Fibroblast of villous mesenchyme (primary cell): ENCODE results near the gene BEX3. TPM values are rescaled to one million over a fixed set of nuclear protein-coding genes. Genes with fewer than 3 reads are reported as not detected.

Experiments
- DNase-seq: peaks from one replicate; pipeline ENCODE4 v3.0.0-alpha.2; 2010; ENCODE audit warnings: low read depth
- H3K4me3 ChIP-seq: 2 replicates; pipeline ENCODE4 v1.5.1; 2011; ENCODE audit warnings: low read depth, mild to moderate bottlenecking, low read length
- total RNA-seq: library from RNA; depleted of rRNA; stranded (reverse); fragments of >200 nt; gene quantifications from 2 replicates; pipeline ENCODE4 v1.2.3, GENCODE V29; 2012
- TF ChIP-seq, protein P1 (sequence below): IDR thresholded peaks from 2 replicates; pipeline ENCODE4 v1.5.1; 2012; ENCODE audit warnings: low read depth, mild to moderate bottlenecking, low read length; ENCODE audit not compliant: insufficient read depth

The BEX3 gene
- total RNA-seq, 1 donor = 255 TPM

DNA sequence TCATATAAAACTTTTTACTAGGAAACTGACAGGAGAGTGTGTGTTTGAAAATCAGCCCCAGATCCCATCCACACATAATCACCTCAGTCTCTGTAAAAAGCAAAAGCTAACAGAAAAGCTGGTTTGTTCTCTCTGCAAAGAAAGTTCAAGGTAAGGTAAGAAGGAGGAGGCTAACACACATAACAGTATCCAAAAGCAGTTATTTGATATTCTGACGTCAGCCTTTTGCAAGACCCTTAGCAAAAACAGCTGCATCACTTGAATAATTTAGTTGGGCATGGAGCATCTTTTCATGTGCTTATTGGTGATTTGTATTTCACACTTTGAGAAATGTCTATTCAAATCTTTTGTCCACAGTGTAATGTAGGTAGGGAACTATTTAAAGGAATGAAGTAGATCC is 14.5 kb upstream of the BEX3 start:
- DNase-seq = no peak
- no peak overlapping the region for H3K4me3 ChIP-seq
- TF ChIP-seq, protein P1, sequence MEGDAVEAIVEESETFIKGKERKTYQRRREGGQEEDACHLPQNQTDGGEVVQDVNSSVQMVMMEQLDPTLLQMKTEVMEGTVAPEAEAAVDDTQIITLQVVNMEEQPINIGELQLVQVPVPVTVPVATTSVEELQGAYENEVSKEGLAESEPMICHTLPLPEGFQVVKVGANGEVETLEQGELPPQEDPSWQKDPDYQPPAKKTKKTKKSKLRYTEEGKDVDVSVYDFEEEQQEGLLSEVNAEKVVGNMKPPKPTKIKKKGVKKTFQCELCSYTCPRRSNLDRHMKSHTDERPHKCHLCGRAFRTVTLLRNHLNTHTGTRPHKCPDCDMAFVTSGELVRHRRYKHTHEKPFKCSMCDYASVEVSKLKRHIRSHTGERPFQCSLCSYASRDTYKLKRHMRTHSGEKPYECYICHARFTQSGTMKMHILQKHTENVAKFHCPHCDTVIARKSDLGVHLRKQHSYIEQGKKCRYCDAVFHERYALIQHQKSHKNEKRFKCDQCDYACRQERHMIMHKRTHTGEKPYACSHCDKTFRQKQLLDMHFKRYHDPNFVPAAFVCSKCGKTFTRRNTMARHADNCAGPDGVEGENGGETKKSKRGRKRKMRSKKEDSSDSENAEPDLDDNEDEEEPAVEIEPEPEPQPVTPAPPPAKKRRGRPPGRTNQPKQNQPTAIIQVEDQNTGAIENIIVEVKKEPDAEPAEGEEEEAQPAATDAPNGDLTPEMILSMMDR = no peak

DNA sequence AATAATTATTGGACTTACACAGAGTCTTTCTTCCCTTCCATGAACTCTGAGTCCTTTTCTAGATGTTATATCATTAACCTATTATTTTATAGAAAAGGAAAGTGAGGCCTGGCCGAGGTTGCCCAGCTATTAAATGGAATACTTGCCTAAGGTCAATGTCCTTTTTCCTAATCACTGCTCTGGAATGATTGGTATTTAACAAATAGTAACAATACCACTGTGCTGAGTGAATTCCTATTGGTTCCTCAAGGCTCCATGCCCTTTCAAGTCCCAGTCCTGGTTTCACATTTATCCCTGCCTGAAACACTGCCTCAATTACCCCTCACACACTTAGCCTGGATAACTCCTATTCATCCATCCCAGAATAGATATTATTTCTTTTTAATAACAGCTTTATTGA is 13.9 kb upstream of the BEX3 start:
- DNase-seq = no peak
- H3K4me3 ChIP-seq = no peak overlapping the region
- TF ChIP-seq, protein P1 = no peak

GRCh38 chrX:103363046-103363445 is 13.3 kb upstream of the BEX3 start:
- no peak overlapping the region for H3K4me3 ChIP-seq
- no peak for DNase-seq
- TF ChIP-seq, protein P1 = no peak

DNA sequence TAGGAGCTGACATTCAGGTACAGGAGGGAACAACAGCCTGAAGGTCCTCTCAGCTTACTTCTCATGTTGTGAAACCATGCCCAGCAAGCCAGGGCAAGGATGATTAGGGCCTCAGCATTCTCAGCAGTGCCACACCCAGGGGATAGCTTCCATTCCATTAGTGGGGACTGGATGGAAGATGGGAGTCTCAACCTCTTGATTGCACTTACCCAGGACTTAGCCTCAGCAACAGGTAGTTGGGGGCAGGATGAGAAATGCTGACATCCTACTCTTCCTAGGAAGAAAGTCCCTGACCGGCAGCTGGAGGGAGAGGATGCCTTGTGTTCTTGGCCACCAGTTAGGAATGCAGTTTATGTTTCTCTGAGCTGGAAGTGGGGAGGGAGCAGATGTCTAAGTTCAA is 8.8 kb upstream of the BEX3 start:
- DNase-seq = peak; percentile 45
- TF ChIP-seq, protein P1 = no peak
- no peak overlapping the region for H3K4me3 ChIP-seq

GRCh38 chrX:103369479-103369878 is 6.9 kb upstream of the BEX3 start:
- H3K4me3 ChIP-seq = no peak overlapping the region
- DNase-seq = no peak
- TF ChIP-seq, protein P1 = no peak

- no peak for DNase-seq
- no peak overlapping the region for H3K4me3 ChIP-seq
- TF ChIP-seq, protein P1 = no peak
These were observed 3.5 kb upstream of the BEX3 start for GRCh38 chrX:103372886-103373285.

DNA sequence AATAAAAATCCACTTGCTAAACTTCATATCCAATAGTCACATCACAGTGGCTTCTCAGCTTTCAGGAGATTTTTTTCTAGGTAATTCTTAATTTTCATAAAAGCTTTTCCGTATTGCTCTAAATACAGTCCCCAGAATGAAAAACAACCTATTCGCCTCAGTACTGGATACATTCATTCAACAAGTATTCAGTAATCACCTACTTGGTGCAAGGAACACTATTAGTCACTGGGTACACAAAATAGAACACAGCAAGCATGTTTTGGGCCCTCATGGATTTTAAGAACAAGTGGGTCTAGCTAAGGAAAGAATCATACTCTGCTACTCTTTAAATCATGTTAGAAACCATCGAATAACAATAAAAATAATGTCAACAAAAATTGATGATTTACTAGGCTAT is 2.8 kb upstream of the BEX3 start:
- H3K4me3 ChIP-seq = no peak overlapping the region
- TF ChIP-seq, protein P1 = no peak
- no peak for DNase-seq
